ENCODE results near the gene TRPM5.

Gene TRPM5

GRCh38 chr11:2398664-2399355 lies 45.5 kb downstream of the TRPM5 start:
- TF ChIP-seq CTCF (IDR thresholded peaks at IDR 0.05): no peak

- no peak for TF ChIP-seq CTCF (IDR thresholded peaks at IDR 0.05)
Measured at GRCh38 chr11:2397005-2397404, 47.3 kb downstream of the TRPM5 start.

- no peak for TF ChIP-seq CTCF (IDR thresholded peaks at IDR 0.05)
Measured at GRCh38 chr11:2396471-2396870, 47.8 kb downstream of the TRPM5 start.

GRCh38 chr11:2395856-2396255 lies 48.5 kb downstream of the TRPM5 start:
- no peak for TF ChIP-seq CTCF (IDR thresholded peaks at IDR 0.05)

GRCh38 chr11:2395211-2395730 lies 49.0 kb downstream of the TRPM5 start:
- TF ChIP-seq CTCF (IDR thresholded peaks at IDR 0.05): no peak

GRCh38 chr11:2394818-2395105 lies 49.6 kb downstream of the TRPM5 start:
- TF ChIP-seq CTCF (IDR thresholded peaks at IDR 0.05): no peak
